ENCODE data around the gene S100A13.
A peak's percentile ranks its signal among the peaks of the same experiment; 100 is the strongest.

The S100A13 gene

DNA sequence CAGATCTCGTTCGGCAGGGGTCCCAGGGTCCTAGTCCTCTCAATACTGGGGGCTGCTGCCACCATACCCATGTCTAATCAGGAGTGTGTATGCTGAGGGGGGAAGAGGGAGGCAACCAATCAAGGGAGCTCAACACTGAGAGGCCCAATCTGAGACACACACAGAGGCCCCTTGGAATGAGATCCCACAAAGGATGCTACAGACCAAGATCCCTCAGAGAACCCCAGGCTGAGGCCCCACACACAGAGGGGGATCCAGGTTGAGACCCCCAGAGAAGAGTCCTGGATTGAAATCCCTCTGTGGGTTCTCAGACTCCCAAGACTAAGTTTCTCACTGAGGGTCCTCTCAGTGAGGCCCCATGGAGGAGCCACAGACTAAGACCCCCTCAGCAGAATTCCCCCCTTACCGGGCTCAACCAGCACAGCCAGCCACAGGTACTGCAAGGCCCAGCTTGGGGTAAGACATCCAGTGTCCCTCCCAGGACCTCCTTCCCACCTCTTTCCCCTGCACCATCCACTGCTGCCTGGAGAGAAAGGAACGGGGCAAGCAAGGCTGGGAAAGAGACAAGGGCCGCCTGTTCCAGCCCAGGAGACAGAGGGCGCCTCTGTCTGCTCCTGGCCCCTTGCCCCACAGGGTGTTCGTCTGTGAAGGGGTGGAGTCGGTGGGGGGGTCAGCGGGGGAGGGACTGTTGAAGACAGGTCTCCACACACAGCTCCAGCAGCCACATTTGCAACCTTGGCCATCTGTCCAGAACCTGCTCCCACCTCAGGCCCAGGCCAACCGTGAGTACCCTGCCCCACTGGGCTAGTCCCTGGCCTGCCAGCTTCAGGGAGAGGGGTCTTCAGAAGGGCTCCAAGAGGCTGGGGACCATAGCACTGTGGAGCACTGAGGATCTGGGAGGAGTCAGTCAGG is 666 bp upstream of the S100A13 start, which contains the start of gene S100A1:
Gene S100A1, plus strand, starts transcription at position 720 of the 912 bp plus-strand sequence. CDS start 2,088 bp downstream, outside the sequence.
- peak in 48 of 56 donors; percentile 20 to 89 (median 63) for DNase-seq

DNA sequence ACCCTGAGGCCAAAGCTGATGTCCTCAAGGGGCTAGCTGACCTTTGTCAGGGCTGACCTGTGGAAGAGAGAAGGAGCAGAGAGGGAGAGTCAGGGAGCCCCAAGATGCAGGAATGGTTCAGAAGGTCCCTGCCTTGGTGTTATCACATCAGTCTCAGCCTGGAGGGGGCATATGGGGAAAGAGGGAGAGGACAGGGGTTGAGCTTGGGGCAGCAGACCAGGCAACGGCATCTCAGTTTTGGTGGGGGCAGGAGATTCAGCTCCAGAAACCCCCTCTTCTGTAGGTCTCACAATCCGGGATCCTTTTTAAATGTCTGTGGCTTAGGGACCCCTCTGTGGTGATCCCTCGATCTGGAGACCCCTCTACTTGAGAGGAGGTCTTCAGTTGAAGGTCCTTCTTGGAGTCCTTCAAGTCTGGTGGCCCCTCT is 815 bp downstream of the S100A13 start:
- DNase-seq, result no peak

DNA sequence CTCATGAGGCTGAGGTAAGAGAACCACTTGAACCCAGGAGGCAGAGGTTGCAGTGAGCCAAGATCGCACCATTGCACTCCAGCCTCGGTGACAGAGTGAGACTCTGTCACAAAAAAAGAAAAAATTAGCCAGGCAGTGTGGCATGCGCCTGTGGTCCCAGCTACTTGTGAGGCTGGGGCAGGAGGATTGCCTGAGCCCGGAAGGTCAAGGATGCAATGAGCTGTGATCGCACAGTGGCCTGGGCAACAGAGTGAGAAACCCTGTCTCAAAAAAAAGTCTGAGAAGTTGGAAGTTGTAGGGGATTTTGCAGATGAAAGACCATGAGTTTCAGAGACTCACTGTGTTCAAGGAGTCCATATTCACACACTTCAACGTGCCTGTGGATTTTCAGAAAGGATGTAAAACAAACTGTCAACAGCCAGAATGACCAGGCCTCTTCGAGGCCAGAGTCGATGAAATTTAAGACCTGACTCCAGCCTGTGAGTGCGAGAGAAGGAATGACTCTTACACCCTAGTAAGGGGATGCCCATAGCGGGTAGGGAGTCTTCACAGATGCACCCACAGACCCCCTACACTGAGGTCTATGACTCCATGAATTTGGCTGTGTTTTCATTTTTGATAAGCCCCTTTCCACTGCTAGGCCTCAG is 2.2 kb downstream of the S100A13 start:
- no peak for DNase-seq

DNA sequence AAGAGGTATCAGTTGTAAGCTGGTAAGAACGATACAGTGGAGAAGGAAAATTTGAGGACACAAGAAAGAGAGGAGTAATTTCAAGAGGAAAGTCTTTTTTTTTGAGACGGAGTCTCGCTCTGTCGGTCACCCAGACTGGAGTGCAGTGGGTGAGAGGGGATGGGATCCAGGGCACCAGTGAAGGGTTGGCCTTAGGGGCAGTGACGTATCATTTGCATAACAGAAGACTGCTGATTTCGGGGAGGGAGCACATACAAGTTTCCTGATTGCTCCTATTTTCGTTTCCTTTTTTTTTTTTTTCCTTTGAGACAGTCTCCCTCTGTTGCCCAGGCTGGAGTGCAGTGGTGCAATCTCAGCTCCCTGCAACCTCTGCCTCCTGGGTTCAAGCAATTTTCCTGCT is 4.2 kb downstream of the S100A13 start:
- DNase-seq, result no peak

DNA sequence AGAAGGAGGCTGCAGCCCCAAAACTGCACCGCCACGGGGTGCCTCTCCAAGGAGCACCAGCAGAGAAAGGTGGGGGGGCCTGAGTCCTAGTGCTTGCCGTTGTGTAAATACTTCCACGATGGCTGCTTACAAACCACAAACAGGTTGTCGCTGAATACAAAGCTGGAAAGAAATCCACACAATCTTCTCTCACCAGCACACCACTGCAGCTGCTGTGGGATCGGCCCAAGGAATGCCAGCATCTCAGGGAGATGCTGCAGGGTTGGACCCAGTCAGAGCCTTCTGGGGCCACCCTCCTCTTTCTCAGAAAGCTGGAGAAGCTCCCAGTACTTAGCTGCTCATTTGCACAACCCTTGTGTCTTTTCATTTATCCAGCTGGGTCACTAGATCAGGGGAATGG is 8.1 kb downstream of the S100A13 start:
- no peak for DNase-seq

DNA sequence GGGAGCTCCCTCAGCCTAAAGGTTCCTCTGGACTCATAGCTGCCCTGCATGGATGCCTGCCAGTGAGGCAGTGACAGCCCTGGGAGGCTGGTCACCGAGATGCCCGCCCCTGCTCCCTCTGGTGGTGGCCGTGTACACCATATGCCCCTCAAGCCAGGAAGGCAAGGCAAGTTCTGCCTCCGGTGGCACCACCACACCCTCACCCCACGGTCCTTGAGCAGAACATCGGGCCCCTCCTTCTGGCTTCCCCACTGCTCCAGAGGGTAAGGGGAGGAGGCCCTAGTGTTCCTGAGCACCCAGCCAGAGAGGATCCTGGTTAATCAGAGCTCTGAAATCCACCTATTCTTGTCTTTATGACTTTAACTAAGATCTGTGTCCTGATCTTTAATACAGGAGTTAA is 9.6 kb downstream of the S100A13 start:
- peak in 20 of 56 donors; percentile 9 to 72 (median 34) for DNase-seq

DNA sequence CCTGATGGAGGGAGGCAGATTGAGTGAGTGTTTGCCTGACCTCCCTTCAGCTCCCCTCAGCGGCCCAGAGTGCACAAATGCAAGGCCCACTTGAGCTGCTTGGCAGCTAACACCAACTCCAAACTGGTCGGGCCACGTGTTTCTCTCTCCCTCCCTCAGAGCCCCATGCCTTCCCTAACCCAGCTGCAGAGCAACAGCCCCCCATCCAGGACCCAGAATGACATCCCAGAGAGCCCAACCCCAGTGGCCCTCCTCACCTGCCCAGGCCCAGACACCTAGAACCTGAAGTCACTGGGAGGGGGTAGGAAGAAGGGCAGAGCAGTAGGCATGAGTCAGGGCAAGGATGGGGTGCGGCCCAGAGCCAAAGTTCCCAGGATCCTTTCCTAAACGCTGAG is 10.4 kb downstream of the S100A13 start:
- peak in 1 of 56 donors; percentile 21 for DNase-seq

DNA sequence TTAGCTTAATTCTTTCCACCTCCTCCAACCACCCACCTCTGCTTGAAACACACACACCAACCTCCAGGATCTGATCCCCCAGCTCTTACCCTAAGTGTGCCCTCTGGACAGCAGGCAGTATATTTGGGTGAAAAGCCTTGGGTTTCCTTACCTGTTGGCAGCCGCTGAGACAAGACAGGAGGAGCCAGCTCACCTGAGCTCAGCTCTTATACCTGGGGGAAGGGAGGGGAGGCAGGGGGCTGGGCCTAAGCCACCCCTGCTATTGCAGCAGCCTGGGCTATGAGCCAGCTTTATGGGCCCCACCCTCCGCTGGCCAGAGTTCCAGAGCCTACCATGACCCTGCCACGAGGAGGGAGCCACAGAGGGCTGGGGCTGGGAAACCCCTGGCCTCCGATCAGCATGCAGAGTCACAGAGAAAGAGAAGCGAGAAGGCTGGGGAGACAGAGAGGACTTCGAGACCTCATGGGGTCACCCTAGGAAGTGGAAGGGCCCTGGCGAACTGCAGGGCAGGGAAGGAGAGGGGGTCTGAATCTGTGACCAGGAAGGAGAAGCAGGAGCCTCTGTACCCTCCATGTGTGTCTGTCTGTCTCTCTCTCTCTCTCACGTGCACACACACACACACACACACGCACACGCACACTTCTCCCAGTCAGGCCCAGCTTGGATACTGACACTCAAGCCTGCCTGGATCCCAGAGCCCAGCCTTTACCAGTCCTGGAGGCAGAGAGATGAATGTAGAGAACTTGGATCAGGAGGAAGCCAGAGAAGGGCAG is 11.0 kb downstream of the S100A13 start, which contains the start of gene S100A14:
Gene S100A14, minus strand, starts transcription at position 182 of the 773 bp plus-strand sequence. CDS start 467 bp downstream, outside the sequence.
- no peak for DNase-seq

DNA sequence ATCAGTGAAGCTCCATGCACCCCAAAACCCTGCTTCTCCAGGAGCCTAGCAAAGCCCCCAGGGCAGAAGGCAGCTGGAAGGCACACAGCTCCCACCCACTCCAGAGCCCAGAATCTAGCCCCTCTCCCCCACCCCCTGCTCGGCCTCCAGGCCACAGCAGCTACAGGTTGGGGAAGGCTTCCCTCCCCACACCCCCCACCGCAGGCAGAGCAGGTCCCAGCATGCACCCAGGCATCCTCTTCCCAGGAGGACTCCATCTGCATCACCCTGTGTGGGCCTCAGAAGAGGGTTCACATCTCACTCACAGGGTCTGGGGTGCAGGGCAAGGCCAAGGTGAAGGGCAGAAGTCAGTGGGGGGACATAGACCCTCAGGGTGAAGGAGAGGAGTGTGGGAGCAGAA is 11.9 kb downstream of the S100A13 start:
- no peak for DNase-seq

DNA sequence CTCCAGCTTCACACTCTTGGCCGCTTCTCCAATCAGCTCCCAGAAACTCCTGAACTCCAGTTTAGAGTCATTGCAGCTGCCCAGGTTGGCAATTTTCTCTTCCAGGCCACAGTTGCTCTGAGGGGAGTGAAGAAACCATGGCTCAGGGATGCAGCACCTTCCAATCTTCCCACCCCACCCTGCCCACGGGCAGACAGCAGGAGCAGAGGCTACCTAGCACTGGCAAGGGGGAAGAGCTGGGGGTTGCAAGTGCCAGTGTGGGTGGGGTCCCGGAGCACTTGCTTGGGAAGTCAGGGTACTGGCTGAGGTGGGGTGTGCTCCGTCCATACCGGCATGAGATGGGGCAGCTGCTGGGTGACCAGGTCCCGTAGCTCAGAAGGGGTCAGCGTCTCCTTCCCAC is 12.4 kb downstream of the S100A13 start:
- DNase-seq, result no peak

DNA sequence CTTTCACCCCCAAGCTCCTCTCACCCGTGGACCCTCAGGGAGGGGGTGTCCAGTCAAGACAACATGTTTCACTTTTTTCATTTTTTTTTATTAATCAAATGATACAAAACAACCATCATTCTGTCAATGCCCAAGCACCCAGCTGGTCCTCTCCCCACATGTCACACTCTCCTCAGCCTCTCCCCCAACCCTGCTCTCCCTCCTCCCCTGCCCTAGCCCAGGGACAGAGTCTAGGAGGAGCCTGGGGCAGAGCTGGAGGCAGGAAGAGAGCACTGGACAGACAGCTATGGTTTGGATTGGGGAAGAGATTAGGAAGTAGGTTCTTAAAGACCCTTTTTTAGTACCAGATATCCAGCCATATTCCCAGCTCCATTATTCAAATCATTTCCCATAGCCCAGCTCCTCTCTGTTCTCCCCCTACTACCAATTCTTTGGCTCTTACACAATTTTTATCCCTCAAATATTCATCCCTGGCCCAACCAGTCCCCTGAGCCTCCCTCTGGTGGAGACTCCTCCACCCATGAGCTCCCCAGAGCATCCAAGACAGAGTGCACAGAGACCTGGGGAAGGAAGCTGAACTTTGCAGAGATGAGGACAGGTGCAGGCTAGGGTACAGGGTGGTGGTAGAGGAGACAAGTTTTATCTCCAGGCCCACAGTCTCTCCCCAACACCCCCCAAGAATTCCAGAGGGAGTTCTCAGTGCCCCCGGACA is 13.0 kb downstream of the S100A13 start:
- DNase-seq, result no peak

DNA sequence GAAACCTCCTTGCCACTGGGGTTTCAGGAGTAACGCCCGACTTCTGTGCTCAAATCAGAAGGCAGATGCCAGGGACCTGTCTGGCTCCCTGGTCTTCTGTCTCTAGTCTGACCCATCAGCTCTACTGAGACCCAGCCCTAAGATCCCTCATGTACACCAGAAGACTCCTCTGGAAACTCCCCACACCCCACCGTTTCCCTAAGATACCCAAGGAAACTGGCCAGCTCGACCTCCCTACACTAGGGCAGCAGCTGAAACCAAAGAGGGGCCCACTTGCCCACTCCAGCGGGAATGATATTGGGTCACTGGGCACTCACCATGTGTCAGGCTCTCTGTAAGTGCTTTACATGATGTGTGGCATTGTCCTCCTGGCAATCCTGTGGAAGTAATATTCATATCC is 13.9 kb downstream of the S100A13 start:
- no peak for DNase-seq

DNA sequence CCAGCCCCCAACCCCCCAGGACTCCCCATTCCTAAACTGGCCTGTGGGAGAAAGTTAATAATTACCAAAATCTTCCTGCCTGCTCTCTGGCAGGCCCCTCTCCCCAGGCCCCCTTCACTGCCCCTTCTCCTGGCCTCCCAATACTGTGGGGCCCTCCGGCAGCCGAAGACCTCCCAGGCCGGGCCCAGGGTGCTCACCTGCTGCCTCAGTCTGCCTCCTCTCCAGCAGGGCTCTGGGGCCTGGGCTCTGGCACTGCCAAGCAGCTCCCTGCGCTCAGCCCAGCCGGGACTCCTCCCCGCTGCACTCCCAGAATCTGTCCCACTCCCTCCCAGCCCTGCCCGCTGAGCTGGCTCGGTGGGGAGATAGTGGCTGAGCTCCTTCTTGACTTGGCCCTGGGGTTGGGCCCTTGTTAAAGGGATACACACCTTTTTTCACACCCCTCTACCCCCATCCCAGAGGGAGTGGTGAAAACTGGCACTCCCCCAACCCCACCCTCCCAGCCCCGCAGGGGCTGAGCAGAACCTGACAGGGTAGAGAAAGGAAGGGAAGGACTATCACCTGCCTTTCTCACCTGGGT is 14.5 kb downstream of the S100A13 start, which contains the start of gene S100A16:
Gene S100A16, minus strand, starts transcription at position 383 of the 577 bp plus-strand sequence. CDS start 4,986 bp downstream, outside the sequence.
- peak in 23 of 56 donors; percentile 11 to 67 (median 30) for DNase-seq

DNA sequence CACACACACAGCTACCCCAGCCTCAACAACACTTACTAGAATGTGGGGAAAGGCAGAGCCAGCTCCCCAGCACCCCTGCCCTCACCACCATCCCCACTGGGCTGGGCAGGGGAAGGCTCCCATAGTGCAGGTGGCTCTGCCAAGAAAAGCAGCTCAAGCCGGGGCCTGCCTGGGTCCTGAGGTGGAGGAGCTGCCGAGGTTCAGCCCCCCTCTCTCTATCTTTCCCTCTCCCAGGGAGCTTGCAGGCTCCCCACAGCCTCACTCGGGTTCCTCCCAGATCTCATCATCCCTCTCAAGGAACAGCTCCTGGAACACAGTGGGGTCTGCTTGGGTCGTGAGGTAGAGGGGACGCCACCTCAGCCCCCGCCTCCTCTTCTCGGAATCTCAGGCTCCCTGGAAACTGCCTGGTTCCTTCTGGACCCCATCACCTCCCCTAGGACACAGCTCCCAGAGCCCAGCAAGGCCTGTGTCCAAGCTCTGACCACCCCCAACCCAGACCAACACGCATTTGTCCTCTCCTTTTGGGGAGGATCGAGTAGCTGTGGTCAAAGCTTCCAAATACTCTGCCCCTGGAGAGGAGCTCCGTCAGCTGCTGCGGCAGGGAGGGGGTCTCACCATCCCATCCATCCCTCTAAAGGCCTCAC is 15.1 kb downstream of the S100A13 start:
- DNase-seq, result peak in 2 of 56 donors; percentile 14 to 15

DNA sequence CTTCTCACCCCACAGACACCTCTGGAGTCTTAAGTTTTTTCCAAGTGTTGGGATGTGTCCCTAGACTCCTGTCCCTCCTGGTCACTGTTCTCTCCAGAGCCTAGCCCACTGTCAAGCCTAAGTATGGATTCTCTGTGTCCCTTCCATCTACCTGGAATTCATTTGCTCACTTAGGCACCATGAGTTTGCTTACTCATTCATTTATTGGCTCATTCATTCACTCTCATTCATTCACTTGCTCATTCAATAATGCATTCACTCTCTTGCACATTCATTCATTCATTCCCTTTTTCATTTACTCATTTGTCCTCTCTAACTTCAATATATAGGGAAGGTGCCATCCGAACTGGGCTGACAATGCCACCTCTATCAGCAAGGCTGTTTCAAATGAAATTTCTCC is 15.9 kb downstream of the S100A13 start:
- no peak for DNase-seq

DNA sequence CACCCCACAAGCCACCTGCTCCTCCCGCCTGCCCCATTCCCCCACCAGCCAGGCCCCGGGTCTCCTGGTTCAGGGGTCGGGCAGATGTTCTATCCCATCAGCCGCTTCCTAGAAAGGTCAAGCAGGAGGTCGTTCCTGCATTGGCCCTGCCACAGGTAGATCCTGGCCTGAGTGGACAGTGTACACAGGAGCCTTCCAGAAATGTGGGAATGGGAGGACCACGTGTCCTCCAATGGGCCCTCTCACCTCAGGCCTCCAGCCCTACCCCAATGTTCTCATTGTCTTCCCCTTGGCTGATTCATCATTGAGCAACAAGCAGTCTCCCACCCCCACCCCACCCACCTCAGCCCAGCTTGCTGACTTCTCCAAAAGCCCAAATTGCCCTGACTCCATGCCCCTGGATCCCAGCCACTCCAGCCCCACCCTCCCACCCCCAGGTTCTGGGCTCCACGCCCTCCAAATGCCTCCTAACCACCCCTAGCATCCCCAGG is 16.4 kb downstream of the S100A13 start:
- no peak for DNase-seq

DNA sequence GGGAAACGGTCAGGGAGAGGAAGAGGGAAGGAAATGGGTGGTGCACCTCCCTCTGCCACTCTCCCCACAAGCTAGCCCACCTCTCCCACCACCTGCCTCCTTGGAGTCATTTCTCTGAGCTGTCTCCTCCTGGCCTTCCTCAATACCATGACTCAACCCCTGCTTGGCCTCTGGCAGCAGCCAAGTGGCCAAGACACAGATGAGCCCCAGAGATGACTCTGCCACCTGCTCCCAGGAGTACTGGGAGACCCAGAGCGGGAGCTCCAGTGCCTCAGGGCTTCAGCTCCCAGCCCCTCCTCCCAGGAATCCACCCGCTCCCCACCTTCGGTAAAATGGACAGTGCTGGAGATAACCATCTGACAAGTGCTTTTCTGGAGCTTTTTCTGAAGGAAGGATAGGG is 17.0 kb downstream of the S100A13 start:
- DNase-seq, result no peak

DNA sequence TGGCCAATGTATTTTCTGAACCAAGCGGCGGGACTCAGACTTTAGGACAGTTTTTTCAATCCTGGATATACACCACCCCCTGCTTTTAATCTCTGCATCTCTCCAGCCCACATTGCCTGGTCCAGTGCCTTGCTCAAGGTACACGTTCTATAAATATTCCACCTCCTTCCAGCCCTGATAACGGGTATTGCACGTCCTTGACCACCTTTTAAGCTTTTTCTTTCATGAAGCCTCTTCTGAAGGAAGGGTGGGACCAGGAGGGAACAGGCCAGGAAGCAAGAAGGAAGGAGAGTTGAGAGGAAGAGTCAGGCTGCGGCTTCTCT is 17.8 kb downstream of the S100A13 start:
- no peak for DNase-seq

DNA sequence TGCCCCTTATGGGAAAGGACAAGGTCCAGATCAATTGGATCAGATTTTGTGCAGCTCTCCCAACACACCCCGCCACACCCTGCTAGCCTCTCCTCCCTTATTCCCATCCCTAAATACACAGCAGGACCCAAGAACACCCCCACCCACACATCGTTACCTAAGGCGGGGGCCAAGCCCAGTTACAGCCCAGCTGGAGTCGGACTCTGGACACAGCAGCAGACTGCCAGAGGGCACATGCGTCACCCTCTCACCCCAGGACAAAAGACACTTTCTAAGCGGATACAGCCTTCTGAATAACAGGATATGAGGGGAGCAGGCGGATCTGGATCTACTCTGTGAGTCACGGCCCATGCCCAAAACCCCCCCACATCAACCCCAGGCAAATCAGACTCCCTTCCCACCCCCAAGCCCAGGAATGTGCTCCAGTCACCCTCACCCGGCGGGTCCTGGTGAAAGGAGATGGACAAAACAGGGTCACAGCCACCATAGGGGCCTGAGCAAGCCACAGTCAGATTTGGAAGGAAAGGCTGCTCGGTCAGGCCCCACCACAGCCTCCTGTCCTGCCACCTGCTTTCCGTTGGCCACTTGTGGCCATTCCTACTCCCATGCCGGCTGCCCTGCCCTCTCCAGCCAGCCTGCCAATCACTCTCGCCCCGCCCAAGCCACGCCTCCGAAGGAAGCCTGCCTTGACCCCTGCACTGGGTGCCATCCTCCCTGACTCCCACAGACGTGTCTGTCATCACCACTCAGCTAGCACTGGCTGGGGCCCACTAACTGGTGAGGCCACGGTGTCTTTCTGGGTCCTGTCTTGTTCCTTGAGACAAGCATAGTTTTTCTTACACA is 18.3 kb downstream of the S100A13 start:
- DNase-seq, result peak in 41 of 56 donors; percentile 11 to 82 (median 53)
